OCI-LY3 (cell line): Measurements from ENCODE around the gene DFFA.

ENCODE experiments used
- EZH2phosphoT487 ChIP-seq: fragments of 200-600 bp; shearing (Covaris generic); IDR thresholded peaks from 2 replicates; pipeline ENCODE4 v1.6.1; 2018; ENCODE audit warnings: antibody characterized with exemption, mixed run types, low read depth
- TF ChIP-seq, protein P1 (sequence below): fragments of 200-600, 300-600 bp; sonication (generic); IDR thresholded peaks from 2 replicates; pipeline ENCODE4 v1.5.1; 2014; ENCODE audit warnings: antibody characterized with exemption, low read length, low read depth

GRCh38 chr1:10471411-10472219 is 714 bp downstream of the DFFA start:
- TF ChIP-seq, protein P1, sequence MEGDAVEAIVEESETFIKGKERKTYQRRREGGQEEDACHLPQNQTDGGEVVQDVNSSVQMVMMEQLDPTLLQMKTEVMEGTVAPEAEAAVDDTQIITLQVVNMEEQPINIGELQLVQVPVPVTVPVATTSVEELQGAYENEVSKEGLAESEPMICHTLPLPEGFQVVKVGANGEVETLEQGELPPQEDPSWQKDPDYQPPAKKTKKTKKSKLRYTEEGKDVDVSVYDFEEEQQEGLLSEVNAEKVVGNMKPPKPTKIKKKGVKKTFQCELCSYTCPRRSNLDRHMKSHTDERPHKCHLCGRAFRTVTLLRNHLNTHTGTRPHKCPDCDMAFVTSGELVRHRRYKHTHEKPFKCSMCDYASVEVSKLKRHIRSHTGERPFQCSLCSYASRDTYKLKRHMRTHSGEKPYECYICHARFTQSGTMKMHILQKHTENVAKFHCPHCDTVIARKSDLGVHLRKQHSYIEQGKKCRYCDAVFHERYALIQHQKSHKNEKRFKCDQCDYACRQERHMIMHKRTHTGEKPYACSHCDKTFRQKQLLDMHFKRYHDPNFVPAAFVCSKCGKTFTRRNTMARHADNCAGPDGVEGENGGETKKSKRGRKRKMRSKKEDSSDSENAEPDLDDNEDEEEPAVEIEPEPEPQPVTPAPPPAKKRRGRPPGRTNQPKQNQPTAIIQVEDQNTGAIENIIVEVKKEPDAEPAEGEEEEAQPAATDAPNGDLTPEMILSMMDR = no peak
- TF ChIP-seq EZH2phosphoT487 = no peak
